GM20431 (cell line): ENCODE measurements around the gene ASB7.

Source experiments
- in situ Hi-C: fragments of 300-500 bp; cut with MseI, MboI; formaldehyde crosslinking; loops from one replicate; pipeline ENCODE4 v1.15.0; 2020; ENCODE audit warnings: low sequenced_read_pairs; ENCODE audit not compliant: unreplicated experiment

The ASB7 gene

DNA sequence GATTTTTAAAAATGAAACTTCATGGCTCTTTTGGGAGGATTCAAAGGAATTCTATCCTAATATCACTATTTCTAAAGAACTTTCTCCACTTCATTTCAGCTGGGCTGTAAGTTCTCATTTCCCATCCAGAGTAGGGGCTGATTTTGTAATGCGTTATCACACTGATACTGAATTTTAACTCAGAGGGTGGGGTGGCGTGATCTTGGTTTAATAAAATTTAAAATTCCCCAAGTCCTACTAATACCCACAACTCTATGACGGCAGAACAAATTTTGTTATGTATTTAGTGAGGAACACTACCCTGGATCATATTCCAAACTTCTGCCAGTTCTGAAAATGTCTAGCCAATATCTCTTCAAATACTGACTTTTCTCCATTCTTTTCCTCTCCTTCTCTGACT is 92.7 kb downstream of the ASB7 start:
- in situ Hi-C loops: no loop called here

DNA sequence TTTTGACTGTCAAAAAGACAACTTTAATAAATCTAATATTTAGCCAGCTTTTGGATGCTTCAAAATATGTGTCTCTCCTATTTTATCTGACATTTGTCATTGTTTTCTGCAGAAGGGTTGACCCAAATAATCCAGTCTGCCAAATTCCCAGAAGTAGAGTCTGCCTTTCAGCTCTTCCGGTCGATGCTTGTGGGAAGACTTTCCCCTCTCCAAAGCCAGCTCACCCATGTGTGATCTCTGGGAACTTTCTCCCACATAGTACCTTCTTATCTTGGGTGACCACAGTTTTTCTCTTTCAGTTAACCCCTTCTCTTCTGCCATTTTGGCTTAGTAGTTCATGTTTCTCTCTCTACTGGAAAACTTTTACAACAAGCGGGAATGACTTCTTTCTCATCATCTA is 94.1 kb downstream of the ASB7 start:
- in situ Hi-C loops: no loop called here
